ENCODE measurements around the gene CAPZB.

The CAPZB gene

DNA sequence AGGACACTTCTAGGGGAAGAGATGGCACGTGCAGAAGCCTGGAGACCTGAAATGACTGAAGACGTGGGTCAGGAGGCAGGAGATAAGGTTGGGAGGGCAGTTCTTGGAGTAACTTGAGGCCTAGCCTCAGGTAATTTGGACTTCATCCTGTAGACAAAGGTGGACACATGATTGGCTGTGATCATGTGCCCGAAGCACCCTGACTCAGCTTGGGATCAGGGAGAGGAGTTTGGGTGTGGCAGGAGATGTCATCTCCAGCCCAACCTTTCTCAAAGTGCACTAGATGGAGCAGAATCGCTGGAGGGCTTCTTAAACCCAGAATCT is 171.7 kb downstream of the CAPZB start:
- H3K27ac ChIP-seq, result no peak overlapping the region
- TF ChIP-seq, protein P1, sequence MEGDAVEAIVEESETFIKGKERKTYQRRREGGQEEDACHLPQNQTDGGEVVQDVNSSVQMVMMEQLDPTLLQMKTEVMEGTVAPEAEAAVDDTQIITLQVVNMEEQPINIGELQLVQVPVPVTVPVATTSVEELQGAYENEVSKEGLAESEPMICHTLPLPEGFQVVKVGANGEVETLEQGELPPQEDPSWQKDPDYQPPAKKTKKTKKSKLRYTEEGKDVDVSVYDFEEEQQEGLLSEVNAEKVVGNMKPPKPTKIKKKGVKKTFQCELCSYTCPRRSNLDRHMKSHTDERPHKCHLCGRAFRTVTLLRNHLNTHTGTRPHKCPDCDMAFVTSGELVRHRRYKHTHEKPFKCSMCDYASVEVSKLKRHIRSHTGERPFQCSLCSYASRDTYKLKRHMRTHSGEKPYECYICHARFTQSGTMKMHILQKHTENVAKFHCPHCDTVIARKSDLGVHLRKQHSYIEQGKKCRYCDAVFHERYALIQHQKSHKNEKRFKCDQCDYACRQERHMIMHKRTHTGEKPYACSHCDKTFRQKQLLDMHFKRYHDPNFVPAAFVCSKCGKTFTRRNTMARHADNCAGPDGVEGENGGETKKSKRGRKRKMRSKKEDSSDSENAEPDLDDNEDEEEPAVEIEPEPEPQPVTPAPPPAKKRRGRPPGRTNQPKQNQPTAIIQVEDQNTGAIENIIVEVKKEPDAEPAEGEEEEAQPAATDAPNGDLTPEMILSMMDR (conservative IDR thresholded peaks at IDR 0.05), result no peak
- TF ChIP-seq ZFX (IDR thresholded peaks at IDR 0.05), result no peak

GRCh38 chr1:19312782-19313635 is 172.3 kb downstream of the CAPZB start:
- TF ChIP-seq, protein P1 (conservative IDR thresholded peaks at IDR 0.05), result no peak
- no peak for TF ChIP-seq ZFX (IDR thresholded peaks at IDR 0.05)
- peak overlapping the region; percentile 91 for H3K27ac ChIP-seq

GRCh38 chr1:19311931-19312781 is 173.2 kb downstream of the CAPZB start, which contains the start of the genes AKR7A2 and SLC66A1:
Gene AKR7A2 (minus strand): TSS chr1:19312144. CDS start chr1:19312124, 20 bp downstream.
Gene SLC66A1 (plus strand): TSS chr1:19312326. CDS start chr1:19317678, 5,352 bp downstream.
- TF ChIP-seq ZFX (IDR thresholded peaks at IDR 0.05), result peak; percentile 42
- TF ChIP-seq, protein P1 (conservative IDR thresholded peaks at IDR 0.05), result no peak
- peak within 1 kb of the TSS; percentile 91 for H3K27ac ChIP-seq

GRCh38 chr1:19311503-19311930 is 173.8 kb downstream of the CAPZB start:
- TF ChIP-seq, protein P1 (conservative IDR thresholded peaks at IDR 0.05), result no peak
- TF ChIP-seq ZFX (IDR thresholded peaks at IDR 0.05), result no peak; the same call in 1 of the 2 replicates
- peak overlapping the region; percentile 91 for H3K27ac ChIP-seq

GRCh38 chr1:19310720-19311502 is 174.4 kb downstream of the CAPZB start:
- TF ChIP-seq ZFX (IDR thresholded peaks at IDR 0.05), result no peak
- TF ChIP-seq, protein P1 (conservative IDR thresholded peaks at IDR 0.05), result no peak
- peak overlapping the region; percentile 91 for H3K27ac ChIP-seq

GRCh38 chr1:19310061-19310460 is 175.3 kb downstream of the CAPZB start:
- no peak for TF ChIP-seq ZFX (IDR thresholded peaks at IDR 0.05)
- TF ChIP-seq, protein P1 (conservative IDR thresholded peaks at IDR 0.05), result no peak
- H3K27ac ChIP-seq, result no peak overlapping the region
